GM18511 (cell line): ENCODE measurements around the gene NETO2.
"Not testable (repeated sequence)": the region's sequence is repeated elsewhere in the genome, so short reads cannot be mapped to it uniquely, and the experiment has no call there.

Experiments used
- ATAC-seq: cut with Tn5 transposase; IDR thresholded peaks from one replicate; pipeline ENCODE4 v1.9.1; 2021; ENCODE audit warnings: mild to moderate bottlenecking, moderate library complexity; ENCODE audit not compliant: unreplicated experiment

Gene NETO2, protein sequence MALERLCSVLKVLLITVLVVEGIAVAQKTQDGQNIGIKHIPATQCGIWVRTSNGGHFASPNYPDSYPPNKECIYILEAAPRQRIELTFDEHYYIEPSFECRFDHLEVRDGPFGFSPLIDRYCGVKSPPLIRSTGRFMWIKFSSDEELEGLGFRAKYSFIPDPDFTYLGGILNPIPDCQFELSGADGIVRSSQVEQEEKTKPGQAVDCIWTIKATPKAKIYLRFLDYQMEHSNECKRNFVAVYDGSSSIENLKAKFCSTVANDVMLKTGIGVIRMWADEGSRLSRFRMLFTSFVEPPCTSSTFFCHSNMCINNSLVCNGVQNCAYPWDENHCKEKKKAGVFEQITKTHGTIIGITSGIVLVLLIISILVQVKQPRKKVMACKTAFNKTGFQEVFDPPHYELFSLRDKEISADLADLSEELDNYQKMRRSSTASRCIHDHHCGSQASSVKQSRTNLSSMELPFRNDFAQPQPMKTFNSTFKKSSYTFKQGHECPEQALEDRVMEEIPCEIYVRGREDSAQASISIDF

DNA sequence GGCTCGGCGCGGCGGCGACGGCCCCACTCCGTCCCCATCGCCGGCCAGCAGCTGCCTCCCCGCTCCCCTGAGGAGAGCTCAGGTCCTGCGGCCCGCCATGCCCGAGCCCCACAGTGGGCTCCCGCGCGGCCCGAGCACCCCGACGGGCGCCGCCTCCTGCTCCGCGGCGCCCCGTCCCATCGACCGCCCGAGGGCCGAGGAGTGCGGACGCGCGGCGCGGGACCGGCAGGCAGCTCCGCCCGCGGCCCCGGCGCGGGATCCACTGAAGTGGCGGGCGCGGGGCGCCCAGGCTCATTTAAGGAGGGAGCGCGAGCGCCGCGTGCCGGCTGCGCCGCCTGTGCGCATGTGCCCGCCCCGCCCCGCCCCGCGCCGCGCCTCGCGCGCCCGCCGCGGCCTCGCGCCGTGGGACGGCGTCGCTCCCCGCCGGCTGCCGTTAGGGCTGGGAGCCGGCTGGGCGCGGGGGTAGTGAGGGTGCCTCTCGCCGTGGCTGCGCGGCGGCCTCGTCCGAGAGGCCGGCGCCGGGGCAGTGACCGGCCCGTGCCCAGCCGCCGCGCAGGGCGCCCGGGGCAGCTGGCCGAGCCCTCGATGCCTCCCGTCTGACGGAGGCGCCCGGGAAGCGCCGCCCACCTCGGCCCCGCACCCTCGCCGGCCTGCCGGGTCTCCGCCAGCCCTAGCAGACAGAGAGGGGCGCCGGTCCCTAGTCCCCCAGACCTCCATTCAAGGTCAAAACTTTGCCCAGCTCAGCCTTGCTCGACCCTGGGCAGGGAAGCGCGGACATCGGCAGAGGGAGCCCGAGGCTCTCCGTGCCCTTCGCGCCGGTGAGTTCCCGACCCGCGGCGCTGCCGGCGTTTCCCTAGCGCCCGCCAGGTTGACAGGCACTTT, at the start of gene NETO2:
Gene NETO2, minus strand, starts transcription at position 269 of the 882 bp plus-strand sequence. CDS start 333 bp downstream, outside the sequence.
- peak; percentile 64 for ATAC-seq

DNA sequence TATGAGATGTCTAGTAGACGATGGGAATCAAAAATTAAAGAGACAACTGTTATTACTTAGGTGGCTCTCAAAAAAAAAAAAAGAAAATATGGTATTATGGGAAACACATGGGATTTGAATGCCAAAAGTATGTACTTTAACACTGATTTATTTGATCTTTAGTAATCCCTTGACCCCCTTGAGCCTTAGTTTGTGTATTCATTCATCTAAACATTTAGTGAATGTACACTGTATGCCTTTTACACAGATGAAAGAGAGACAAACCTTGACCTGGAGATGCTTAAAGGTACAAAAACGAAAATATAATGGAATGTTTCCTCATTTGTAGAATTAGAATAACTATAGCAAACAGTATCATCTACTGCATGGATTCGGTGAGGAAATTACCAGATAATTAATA, 38.6 kb upstream of the NETO2 start:
- ATAC-seq: no peak

DNA sequence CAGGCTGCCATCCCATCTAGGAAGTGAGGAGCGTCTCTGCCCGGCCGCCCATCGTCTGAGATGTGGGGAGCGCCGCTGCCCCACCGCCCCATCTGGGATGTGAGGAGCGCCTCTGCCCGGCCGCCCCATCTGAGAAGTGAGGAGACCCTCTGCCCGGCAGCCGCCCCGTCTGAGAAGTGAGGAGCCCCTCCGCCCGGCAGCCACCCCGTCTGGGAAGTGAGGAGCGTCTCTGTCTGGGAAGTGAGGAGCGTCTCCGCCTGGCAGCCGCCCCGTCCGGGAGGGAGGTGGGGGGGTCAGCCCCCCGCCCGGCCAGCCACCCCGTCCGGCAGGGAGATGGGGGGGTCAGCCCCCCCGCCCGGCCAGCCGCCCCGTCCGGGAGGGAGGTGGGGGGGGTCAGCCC, 37.3 kb upstream of the NETO2 start:
- ATAC-seq: not testable (repeated sequence)

DNA sequence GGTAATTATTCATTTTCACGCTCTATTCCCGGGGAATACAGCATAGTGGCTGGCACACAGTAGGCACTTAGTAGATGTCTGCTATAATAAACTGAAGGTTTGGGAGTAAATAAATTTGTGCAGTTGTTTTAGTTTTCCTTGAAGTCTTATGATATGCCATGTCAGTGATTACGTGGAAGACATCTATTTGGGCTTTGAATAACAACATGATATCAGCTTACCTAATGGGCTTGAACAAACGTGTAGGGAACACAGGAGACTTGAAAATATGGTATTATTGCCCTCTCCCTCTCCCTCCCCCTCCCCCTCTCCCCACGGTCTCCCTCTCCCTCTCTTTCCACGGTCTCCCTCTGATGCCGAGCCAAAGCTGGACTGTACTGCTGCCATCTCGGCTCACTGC, 36.3 kb upstream of the NETO2 start:
- ATAC-seq: no peak

DNA sequence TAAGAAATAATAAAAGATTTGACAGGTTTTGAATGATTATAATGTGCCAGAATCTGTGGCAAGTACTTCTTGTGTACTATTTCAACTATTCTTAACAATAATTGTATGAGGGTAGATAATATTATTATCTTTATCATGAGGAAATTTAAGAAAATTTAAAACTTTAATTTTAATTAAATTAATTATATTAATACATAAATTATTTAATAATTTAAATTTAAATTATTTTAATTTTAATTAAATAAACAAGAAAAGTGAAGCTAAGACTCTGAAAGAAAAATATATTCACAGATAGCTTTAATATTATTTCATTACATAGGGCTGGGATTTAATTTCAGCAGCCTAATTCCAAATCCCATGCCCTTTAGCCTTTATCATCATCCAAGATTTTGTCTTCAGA, 31.4 kb upstream of the NETO2 start:
- ATAC-seq: no peak

DNA sequence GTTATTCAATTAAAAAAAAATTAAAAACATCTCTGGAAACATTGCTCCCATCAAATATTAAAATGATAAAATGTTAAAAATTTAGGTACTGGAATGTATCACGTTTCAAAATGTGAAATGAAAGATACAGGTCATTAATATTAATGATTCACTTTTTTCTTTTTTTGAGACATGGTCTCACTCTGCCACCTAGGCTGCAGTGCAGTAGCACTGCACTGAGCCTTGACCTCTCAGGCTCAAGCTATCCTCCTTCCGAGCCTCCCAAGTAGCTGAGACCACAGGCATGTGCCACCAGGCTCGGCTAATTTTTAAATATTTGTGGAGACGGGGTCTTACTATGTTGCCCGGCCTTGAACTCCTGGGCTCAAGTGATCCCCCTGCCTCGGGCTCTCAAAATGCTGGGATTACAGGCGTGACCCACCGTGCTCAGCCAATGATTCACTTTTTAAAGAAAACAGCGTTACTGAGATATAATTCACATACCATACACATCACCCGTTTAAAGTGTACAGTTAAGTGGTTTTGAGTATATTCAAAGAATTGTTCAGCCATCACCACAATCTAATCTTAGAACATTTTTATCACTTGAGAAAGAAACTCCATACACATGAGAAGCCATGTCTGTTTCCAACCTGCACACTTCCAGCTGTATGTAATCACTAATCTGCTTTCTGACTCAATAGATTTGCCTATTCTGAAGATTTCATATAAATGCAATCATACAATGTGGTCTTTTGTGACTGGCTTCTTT, 19.1 kb upstream of the NETO2 start:
- ATAC-seq: no peak

DNA sequence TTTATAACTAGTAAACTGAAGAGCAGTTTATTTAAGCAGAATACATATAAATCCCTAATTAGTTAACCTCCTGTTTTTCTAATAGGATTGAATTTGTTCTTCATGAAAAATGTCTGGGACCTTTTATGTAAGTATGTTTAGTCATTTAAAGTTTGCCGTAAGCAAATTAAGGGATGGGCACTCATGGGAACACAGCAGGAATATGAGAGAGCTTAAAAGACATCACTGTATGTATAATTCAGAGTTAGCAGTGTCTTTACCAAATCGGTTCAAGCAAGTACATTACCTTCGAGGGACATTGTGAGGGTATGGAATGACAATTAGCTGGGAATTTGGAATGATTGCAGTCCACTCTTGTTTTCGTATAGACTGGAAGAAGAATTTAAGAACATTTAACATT, 17.7 kb upstream of the NETO2 start:
- no peak for ATAC-seq

DNA sequence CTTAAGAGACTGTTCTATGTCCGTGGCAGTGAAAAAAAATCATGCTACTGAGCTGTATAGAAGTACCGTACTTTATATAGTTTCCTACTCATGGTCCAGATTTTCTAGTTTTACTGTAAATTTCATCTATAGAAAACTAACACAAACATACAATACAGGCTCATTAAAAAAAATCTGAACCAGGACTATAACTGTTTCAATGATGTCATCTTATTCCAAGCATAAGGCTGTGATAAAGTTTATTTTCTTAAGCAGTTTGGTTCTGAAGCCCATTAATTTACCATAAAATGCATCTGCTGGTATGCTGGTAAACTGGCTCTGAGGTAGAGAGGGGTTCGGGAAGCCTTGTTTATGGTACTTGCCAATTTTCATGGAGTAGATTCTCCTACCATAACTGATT, 16.7 kb upstream of the NETO2 start:
- no peak for ATAC-seq

DNA sequence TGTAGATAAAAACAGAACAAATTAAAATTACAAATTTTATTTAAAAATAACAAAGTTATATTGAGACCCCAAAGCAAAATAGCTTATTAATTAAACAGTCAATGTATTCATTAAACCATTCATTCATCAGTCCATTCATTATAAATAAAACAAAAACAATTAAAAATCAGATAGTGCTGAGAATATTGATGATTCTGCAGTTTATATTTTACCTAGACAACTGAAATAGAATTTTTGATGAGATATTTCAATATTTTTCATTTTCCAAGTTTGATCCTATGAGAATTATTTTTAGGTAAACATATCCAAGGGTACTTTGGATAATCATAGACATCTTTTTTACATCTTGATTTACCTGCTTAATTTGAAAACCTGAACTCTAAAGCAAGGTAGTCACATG, 15.2 kb upstream of the NETO2 start:
- ATAC-seq: no peak

DNA sequence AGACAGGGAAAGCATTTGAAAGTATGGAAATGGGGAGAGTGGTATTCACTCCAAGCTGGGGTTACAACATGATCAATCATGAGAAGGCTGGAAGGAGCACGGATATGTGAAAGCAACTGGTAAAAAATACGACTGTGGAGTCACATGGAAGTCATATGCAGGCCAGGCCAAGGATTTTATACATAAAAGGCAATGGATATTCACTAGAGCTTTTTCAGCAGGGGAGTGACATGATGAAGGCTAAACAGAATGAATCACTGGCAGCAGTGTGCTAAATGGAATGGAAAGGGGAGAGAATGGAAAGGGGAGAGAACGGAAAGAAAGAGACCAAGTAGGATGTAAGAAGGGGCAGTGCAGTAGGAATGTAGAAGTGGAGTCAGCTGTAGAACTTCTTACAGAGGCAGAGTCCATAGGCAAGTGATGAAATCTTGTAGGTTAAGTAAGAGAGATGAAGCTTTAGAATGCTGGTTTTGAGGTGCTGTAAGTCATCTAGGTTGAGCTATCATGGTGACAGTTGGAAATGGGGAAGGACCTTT, 13.0 kb upstream of the NETO2 start:
- no peak for ATAC-seq

DNA sequence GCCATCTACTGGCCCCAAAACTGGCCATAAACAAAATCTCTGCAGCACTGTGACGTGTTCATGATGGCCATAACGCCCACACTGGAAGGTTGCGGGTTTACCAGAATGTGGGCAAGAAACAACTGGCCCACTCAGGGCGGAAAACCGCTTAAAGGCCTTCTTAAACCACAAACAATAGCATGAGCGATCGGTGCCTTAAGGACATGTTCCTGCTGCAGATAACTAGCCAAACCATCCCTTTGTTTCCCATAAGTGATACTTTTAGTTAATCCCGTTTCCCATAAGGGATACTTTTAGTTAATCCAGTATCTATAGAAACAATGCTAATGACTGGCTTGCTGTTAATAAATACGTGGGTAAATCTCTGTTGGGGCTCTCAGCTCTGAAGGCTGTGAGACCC, 8.8 kb upstream of the NETO2 start:
- not testable (repeated sequence) for ATAC-seq

DNA sequence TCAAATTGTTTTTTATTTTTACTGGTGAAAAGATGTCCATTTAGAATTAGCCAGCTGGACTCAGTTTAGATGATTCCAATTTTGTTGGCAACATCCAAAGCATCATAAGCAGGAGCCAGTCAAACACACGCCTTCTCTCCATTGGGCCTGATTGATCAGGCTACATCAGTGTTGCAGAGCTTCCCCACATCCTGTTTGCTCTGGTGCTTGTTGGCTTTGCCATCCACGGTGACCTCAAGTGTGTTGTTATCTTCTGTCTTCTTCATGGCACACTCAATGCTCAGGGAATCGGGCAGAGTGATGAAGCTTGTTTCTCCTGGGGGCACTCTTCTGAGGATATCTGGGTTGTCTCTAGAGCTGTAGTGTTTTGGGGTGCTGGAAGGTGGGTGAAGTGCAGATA, 6.3 kb upstream of the NETO2 start:
- no peak for ATAC-seq

DNA sequence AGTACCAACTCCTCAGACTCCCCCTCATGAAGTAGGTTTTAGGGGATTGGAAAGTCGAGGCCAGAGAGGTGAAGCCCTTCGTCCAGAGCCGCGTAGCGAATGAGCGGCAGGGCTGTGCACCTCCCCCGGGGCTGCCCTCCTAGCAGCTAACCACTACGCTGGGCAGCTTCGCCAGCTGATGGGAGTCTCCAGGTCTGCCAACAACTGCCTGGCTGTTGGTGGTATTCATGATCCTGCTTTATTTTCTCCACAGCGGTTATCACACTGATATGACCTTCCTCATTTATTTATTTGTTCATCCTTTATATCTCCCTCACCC, 773 bp upstream of the NETO2 start:
- ATAC-seq: peak; percentile 0

DNA sequence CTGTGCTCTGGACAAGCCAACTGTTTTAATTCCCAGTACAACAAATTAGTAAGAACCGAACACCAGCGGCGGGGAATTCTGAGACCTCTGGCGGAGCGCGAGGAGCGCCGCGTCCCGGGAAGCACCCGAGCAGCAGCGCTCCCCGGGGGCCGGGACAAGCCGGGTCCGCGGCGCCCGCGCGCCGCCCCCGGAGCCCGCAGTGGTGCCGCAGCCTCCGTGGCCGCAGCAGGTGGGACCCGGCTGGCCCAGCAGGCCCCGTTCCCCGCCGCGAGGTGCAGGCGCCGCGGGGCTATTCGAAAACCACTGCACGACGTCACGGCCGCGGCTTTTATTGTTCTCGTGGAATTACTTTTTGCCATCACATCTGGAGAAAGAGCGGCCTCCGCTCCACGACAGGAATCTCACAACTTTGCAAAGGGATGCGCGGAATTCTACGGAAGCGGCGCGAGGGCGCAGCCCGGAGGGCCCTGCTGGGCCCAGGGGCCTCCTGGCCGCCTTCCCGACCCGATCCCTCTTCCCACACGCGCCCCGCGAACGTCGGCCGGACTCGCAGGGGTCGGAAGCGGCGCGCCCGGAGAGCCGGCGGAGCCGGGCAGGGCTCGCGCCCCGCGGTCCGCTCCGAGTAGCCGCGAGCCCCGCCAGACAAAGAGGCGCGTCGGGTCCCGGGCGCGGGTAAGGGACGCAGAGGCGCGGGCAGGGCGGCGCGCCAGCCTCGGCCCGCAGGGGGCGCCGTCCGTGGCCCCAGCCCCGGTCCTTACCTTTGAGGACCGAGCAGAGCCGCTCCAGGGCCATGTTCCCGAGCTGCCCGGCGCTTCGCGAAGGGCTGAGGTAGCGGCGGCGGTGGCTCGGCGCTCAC, 696 bp downstream of the NETO2 start:
- peak; percentile 69 for ATAC-seq

DNA sequence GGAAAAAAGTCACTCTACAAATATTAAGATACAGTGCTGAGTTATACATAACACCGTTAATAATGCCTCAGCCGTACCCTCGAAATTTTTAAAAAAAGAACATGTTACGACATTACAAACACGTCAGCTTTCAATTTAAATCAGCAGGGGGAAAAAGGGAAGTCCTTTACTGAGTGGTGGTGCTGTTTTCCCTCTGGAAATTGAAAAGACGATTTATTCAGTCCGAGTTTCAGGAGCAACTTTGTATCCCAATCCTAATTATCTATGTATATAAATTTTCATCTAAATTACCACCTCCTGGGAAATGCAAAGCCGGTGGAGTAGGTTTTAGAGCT, 1.3 kb downstream of the NETO2 start:
- ATAC-seq: no peak

DNA sequence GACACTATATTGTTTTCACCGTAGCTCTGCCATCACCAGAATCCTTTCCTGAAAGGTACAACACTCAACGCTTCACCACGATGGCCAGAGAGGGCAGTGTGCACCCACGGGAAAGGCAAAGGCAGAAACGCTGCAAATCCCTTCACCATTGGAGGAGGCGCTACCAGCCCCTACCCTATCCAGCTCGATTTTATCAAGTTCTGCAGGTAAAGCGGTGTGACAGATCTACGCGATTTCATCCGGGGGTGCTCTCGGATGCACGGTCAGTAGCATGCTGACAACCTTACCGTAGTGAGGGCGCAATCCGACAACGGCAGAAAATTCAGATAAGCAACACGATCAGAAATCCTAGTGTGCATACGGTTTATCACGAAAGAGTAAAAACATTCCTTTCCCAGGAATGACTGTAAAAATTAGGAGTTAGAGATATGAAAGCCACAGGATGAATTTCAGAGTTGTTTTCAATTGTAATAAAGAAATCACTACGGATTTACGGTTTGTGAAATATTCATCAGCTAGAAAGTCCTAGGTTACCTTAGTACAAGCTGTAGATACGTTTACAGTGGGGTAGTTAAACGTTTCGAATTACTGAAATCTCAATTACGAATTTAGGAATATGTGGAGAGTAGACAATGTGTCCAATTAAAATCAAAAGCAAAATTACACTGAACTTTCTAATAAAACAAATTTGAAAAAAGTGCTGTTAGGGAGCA, 1.8 kb downstream of the NETO2 start:
- peak; percentile 53 for ATAC-seq

DNA sequence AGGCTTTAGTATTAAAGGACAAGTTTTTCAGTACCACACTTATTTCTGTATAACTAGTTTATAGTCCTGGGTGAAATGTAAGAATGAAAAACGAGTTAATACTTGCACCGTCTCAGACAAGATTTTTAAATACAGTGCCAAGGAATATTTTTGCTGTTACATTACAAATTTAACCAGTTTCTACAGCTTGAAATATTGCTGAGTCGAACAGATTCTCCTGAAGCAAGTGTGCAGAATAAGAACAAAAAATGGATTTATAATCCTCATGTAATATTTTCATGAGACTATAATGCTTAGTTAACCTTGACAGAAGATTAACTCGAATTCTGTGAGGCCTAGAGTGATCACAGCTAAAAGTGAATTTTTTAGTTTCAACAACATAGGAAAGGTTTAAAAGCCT, 3.1 kb downstream of the NETO2 start:
- no peak for ATAC-seq

DNA sequence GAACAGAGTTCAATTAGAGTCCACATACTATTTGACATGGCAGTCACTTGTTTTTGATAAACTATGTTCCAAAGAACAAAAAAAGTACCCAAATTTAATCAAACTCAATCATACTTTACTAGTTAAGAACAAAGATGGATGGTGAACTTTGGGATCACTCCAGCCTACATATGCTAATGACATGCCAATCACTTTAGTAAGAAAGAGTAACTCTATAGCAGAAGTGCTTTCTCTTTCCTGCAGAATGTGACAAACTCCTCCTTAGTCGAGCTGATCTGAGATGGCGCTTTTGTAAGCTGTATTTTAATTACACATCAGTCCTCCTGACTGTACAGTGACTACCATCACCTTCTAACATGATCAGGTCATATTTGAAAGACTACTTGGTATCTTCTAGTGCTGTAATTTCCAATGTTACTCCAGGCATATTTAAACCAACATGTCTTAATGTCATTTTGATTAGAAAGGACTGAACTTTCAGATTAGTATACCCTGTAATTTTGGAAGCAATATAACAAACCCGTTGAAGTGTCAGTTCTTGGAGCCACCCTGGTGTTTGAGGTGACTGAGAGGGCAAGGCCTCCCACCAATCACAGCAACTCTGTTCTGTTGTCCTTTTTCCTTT, 4.1 kb downstream of the NETO2 start:
- no peak for ATAC-seq

DNA sequence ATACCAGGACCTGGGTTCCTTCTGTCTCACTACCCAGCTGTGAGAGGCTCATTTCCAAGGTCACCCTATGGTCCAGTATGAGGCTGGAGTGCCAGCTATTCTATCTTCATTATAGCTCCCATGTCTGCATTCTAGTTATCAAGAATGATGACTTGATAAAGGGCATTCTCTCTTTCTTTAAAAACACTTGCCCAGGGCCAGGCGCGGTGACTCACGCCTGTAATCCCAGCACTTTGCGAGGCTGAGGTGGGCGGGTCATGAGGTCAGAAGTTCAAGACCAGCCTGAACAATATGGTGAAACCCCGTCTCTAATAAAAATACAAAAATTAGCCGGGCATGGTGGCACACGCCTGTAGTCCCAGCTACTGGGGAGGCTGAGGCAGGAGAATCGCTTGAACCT, 5.8 kb downstream of the NETO2 start:
- ATAC-seq: not testable (repeated sequence)
